ENCODE measurements around the gene PNMA8A.

The PNMA8A gene

DNA sequence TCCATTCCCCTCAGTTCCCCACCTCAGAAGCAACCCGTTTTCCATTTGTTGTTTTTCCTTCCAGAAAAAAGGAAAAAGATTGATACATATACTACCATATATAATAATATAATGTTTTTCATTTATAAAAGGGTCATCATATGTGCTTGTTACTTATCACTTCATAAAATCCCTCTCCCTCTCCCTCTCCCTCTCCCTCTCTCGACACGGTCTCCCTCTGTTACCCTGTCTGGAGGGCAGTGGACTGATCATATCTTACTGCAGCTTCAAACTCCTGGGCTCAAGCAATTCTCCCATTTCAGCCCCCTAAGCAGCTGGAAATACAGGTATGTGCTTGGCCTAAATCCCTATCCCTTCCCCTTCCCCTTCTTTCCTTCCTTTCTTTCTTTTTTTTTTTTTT is 17.1 kb downstream of the PNMA8A start:
- Histone ChIP-seq H3K4me2 (ENCODE audit: low read length) (no peak overlapping the region), H3K9ac (no peak overlapping the region), H3K36me3 (ENCODE audit: control insufficient read depth, insufficient read depth, low read length) (no peaks in the 10 kb centered on the region), H3K27ac (no peak overlapping the region), H3K4me1 (no peaks in the 10 kb centered on the region), H3K79me2 (no peaks in the 10 kb centered on the region), H3K4me3 (ENCODE audit: low read depth, low read length) (no peak overlapping the region), H2AFZ (no peak overlapping the region), H3K27me3 (ENCODE audit: control insufficient read depth, insufficient read depth, low read length) (no peaks in the 10 kb centered on the region), H3K9me3 (ENCODE audit: control insufficient read depth, low read length) (no peaks in the 10 kb centered on the region)
- TF ChIP-seq, protein P1, sequence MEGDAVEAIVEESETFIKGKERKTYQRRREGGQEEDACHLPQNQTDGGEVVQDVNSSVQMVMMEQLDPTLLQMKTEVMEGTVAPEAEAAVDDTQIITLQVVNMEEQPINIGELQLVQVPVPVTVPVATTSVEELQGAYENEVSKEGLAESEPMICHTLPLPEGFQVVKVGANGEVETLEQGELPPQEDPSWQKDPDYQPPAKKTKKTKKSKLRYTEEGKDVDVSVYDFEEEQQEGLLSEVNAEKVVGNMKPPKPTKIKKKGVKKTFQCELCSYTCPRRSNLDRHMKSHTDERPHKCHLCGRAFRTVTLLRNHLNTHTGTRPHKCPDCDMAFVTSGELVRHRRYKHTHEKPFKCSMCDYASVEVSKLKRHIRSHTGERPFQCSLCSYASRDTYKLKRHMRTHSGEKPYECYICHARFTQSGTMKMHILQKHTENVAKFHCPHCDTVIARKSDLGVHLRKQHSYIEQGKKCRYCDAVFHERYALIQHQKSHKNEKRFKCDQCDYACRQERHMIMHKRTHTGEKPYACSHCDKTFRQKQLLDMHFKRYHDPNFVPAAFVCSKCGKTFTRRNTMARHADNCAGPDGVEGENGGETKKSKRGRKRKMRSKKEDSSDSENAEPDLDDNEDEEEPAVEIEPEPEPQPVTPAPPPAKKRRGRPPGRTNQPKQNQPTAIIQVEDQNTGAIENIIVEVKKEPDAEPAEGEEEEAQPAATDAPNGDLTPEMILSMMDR (IDR thresholded peaks at IDR 0.05), result no peak

DNA sequence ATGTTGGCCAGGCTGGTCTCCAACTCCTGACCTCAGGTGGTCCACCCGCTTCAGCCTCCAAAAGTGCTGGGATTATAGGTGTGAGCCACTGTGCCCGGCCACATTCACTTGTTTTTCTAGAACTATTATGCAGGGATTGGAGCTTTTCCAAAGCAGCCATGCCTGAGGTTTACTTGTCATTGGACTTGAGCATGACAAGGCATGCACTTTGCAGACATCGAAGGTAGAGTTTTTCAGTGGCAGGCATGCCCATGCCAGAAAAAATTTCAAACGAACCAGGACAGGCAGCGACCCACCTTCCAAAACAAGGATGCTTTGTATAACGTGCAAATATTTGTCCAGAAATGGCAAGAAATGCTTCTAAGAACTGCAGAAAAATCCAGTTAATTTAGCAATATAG is 17.7 kb downstream of the PNMA8A start:
- TF ChIP-seq, protein P1 (IDR thresholded peaks at IDR 0.05), result no peak
- Histone ChIP-seq H3K4me3 (ENCODE audit: low read depth, low read length) (no peak overlapping the region), H3K27ac (no peak overlapping the region), H3K4me1 (no peaks in the 10 kb centered on the region), H3K9ac (no peak overlapping the region), H3K9me3 (ENCODE audit: control insufficient read depth, low read length) (no peaks in the 10 kb centered on the region), H3K79me2 (no peaks in the 10 kb centered on the region), H3K4me2 (ENCODE audit: low read length) (no peak overlapping the region), H3K36me3 (ENCODE audit: control insufficient read depth, insufficient read depth, low read length) (no peaks in the 10 kb centered on the region), H3K27me3 (ENCODE audit: control insufficient read depth, insufficient read depth, low read length) (no peaks in the 10 kb centered on the region), H2AFZ (no peak overlapping the region)

DNA sequence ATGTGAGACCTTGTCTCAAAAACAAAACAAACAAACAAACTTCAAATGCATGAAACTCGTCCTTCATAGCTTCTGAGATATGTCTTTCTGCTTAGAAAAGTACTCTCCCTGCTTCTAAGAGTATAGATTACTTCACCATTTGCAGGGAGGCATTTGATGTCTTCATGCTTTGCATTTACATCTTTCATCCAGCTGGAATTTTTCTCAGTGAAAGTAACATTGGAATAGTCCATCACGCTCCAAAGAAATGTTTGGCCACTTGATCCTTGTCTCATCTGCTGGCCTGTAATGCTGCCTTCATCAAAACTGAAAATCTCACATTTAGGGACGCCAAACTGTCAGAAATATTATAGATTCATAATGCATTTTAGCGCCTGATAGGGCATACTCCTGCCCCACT is 19.2 kb downstream of the PNMA8A start:
- Histone ChIP-seq H2AFZ (no peak overlapping the region), H3K4me3 (ENCODE audit: low read depth, low read length) (no peak overlapping the region), H3K9me3 (ENCODE audit: control insufficient read depth, low read length) (no peaks in the 10 kb centered on the region), H3K27ac (no peak overlapping the region), H3K79me2 (no peaks in the 10 kb centered on the region), H3K4me1 (no peaks in the 10 kb centered on the region), H3K4me2 (ENCODE audit: low read length) (no peak overlapping the region), H3K27me3 (ENCODE audit: control insufficient read depth, insufficient read depth, low read length) (no peaks in the 10 kb centered on the region), H3K9ac (no peak overlapping the region), H3K36me3 (ENCODE audit: control insufficient read depth, insufficient read depth, low read length) (no peaks in the 10 kb centered on the region)
- TF ChIP-seq, protein P1 (IDR thresholded peaks at IDR 0.05), result no peak

DNA sequence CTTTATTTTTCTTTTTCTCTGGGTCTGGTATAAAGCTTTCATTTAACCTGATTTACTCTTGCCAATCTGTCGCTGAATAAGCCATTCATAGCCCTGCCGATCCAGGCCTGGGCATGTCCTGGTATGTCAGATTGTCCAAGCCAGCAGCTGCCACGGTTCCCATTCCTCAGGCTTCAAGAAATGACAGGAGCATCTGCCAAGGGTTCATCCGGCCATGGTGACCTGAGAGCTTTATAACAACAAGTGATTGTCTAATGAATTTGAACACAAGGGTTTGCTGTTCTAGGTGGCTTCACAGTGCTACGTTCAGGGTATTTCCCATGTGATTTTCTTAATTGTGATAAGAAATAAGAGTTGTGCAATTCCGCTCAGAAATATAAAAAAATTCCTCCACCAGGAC is 20.0 kb downstream of the PNMA8A start:
- no peak overlapping the region for H3K27ac ChIP-seq
- TF ChIP-seq, protein P1 (IDR thresholded peaks at IDR 0.05), result no peak
- no peaks in the 10 kb centered on the region for H3K79me2 ChIP-seq
- H3K27me3 ChIP-seq (ENCODE audit: control insufficient read depth, insufficient read depth, low read length), result no peaks in the 10 kb centered on the region
- no peaks in the 10 kb centered on the region for H3K4me1 ChIP-seq
- H3K9me3 ChIP-seq (ENCODE audit: control insufficient read depth, low read length), result no peaks in the 10 kb centered on the region
- H3K4me3 ChIP-seq (ENCODE audit: low read depth, low read length), result no peak overlapping the region
- no peak overlapping the region for H2AFZ ChIP-seq
- H3K9ac ChIP-seq, result no peak overlapping the region
- no peak overlapping the region for H3K4me2 ChIP-seq (ENCODE audit: low read length)
- no peaks in the 10 kb centered on the region for H3K36me3 ChIP-seq (ENCODE audit: control insufficient read depth, insufficient read depth, low read length)

DNA sequence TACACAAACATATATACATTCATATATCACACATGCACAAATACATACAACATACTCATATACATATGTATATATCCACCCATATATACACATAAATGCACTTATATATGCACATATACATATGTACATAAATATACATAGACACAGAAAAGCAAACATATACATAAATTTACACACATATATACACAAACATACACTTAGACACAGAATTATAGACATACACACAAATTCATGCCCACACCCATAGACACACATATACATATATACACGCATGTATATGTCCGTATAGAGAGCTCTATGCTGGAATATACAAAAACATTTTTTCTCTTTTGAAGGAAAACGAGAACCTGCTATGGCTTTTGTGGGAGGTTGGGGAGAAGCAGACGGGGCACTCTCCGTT is 20.6 kb downstream of the PNMA8A start:
- Histone ChIP-seq H3K9me3 (ENCODE audit: control insufficient read depth, low read length) (no peaks in the 10 kb centered on the region), H3K79me2 (no peaks in the 10 kb centered on the region), H3K4me3 (ENCODE audit: low read depth, low read length) (no peak overlapping the region), H3K4me2 (ENCODE audit: low read length) (no peak overlapping the region), H3K9ac (no peak overlapping the region), H3K36me3 (ENCODE audit: control insufficient read depth, insufficient read depth, low read length) (no peaks in the 10 kb centered on the region), H3K27ac (no peak overlapping the region), H2AFZ (no peak overlapping the region), H3K4me1 (no peaks in the 10 kb centered on the region), H3K27me3 (ENCODE audit: control insufficient read depth, insufficient read depth, low read length) (no peaks in the 10 kb centered on the region)
- TF ChIP-seq, protein P1 (IDR thresholded peaks at IDR 0.05), result no peak

Data from parathyroid adenoma (tissue), 2 donors.